Liver (tissue), 3 donors: ENCODE data around the gene SUSD4.

ENCODE experiments used
- CTCF ChIP-seq: fragments of 150-350 bp; IDR thresholded peaks from 2 replicates; pipeline ENCODE4 v1.5.1; 2017; ENCODE audit warnings: improper control_type of control experiment, low read depth, low read length; ENCODE audit not compliant: missing input control
- EGR1 ChIP-seq, 2 donors: IDR thresholded peaks; 2 replicates each; pipeline ENCODE4 v1.6.1; 2016 to 2018; ENCODE audit warnings: antibody characterized with exemption in 2 of 2, low read depth in 2 of 2
- FOXA1 ChIP-seq: IDR thresholded peaks from 2 replicates; pipeline ENCODE4 v1.6.1; 2016; ENCODE audit warnings: antibody characterized with exemption
- donor health status: healthy.
- donor health status: healthy.

DNA sequence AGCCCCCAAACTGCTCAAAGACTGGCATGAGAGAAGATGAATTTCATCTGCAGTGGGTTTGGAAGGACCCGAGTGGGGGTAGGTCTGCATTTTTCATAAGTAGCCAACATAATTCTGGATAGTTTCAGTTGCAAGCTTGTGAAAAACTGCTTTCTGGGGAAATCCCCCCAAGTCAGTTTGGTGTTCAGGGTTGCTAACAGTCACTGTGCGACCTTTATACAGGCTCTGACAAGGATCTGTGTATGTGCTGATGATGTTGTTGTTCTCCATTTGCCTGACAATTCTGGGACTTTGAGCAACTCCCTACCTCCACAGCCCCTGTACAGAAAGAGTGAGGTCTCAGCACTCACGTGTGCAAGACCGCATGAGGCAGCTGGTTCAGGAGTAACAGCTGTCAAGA is 87.9 kb downstream of the SUSD4 start:
- TF ChIP-seq CTCF (no peak), FOXA1 (no peak), EGR1 (IDR thresholded peaks at IDR 0.05; ENCODE audit: low read depth in 2 of 2) (no peak)
